Activated naive CD4-positive, alpha-beta T cell treated with anti-CD3 and anti-CD28 coated beads, Interleukin-2, amount 50 U/mL, for 24 hours (primary cell): ENCODE measurements around the gene ARMC9.
A peak's percentile ranks its signal among the peaks of the same experiment; 100 is the strongest.
"Not testable (repeated sequence)": the region's sequence is repeated elsewhere in the genome, so short reads cannot be mapped to it uniquely, and the experiment has no call there.

Experiments used
- H3K27ac Mint-ChIP-seq: one replicate; pipeline ENCODE4 v1.8.0; 2021; ENCODE audit warnings: mild to moderate bottlenecking, mixed read lengths
- H3K27me3 Mint-ChIP-seq: one replicate; pipeline ENCODE4 v1.8.0; 2021; ENCODE audit warnings: mixed read lengths
- H3K36me3 Mint-ChIP-seq: one replicate; pipeline ENCODE4 v1.8.0; 2021; ENCODE audit warnings: mixed read lengths
- H3K4me1 Mint-ChIP-seq: one replicate; pipeline ENCODE4 v1.8.0; 2021; ENCODE audit warnings: mixed read lengths
- H3K4me3 Mint-ChIP-seq: one replicate; pipeline ENCODE4 v1.8.0; 2021; ENCODE audit warnings: mild to moderate bottlenecking, mixed read lengths
- H3K9me3 Mint-ChIP-seq: one replicate; pipeline ENCODE4 v1.8.0; 2021; ENCODE audit warnings: mixed read lengths

Gene ARMC9

GRCh38 chr2:231189571-231190495 is 8.6 kb upstream of the ARMC9 start:
- Mint-ChIP-seq H3K27me3 (peaks cover 17% of the 10 kb centered on the region), H3K36me3 (no peaks in the 10 kb centered on the region), H3K4me1 (no peaks in the 10 kb centered on the region), H3K9me3 (no peaks in the 10 kb centered on the region), H3K27ac (peak overlapping the region; percentile 57), H3K4me3 (no peak overlapping the region)

- Mint-ChIP-seq H3K27me3 (peaks cover 17% of the 10 kb centered on the region), H3K9me3 (no peaks in the 10 kb centered on the region), H3K36me3 (no peaks in the 10 kb centered on the region), H3K4me1 (no peaks in the 10 kb centered on the region), H3K4me3 (no peak overlapping the region), H3K27ac (no peak overlapping the region)
Observed at GRCh38 chr2:231190531-231191197, 7.8 kb upstream of the ARMC9 start.

- no peaks in the 10 kb centered on the region for H3K9me3 Mint-ChIP-seq
- peaks cover 17% of the 10 kb centered on the region for H3K27me3 Mint-ChIP-seq
- H3K36me3 Mint-ChIP-seq = no peaks in the 10 kb centered on the region
- no peak overlapping the region for H3K4me3 Mint-ChIP-seq
- H3K27ac Mint-ChIP-seq = no peak overlapping the region
- H3K4me1 Mint-ChIP-seq = no peaks in the 10 kb centered on the region
Observed at GRCh38 chr2:231191896-231192872, 6.2 kb upstream of the ARMC9 start.

GRCh38 chr2:231193216-231193615 is 5.2 kb upstream of the ARMC9 start:
- Mint-ChIP-seq H3K36me3 (no peaks in the 10 kb centered on the region), H3K9me3 (no peaks in the 10 kb centered on the region), H3K4me3 (no peak overlapping the region), H3K27ac (no peak overlapping the region), H3K4me1 (peaks cover 8% of the 10 kb centered on the region), H3K27me3 (peaks cover 14% of the 10 kb centered on the region)

- Mint-ChIP-seq H3K27me3 (peaks cover 3% of the 10 kb centered on the region), H3K9me3 (no peaks in the 10 kb centered on the region), H3K27ac (no peak overlapping the region), H3K36me3 (no peaks in the 10 kb centered on the region), H3K4me1 (peaks cover 12% of the 10 kb centered on the region), H3K4me3 (peak overlapping the region; percentile 55)
Observed at GRCh38 chr2:231196592-231196991, 1.8 kb upstream of the ARMC9 start.

GRCh38 chr2:231197196-231197595 is 1.2 kb upstream of the ARMC9 start:
- H3K27me3 Mint-ChIP-seq, H3K27ac Mint-ChIP-seq, H3K9me3 Mint-ChIP-seq, H3K36me3 Mint-ChIP-seq: not testable (repeated sequence)
- H3K4me1 Mint-ChIP-seq = peaks cover 12% of the 10 kb centered on the region
- H3K4me3 Mint-ChIP-seq = peak overlapping the region; percentile 93

- peak overlapping the region; percentile 93 for H3K4me3 Mint-ChIP-seq
- H3K27me3 Mint-ChIP-seq = peaks cover 3% of the 10 kb centered on the region
- H3K4me1 Mint-ChIP-seq = peaks cover 12% of the 10 kb centered on the region
- H3K9me3 Mint-ChIP-seq = no peaks in the 10 kb centered on the region
- peak overlapping the region; percentile 51 for H3K27ac Mint-ChIP-seq
- no peaks in the 10 kb centered on the region for H3K36me3 Mint-ChIP-seq
Observed at GRCh38 chr2:231197706-231198290, 633 bp upstream of the ARMC9 start.

- H3K27me3 Mint-ChIP-seq = peaks cover under 1% of the 10 kb centered on the region
- peak overlapping the region; percentile 89 for H3K4me3 Mint-ChIP-seq
- peak overlapping the region; percentile 35 for H3K27ac Mint-ChIP-seq
Observed at GRCh38 chr2:231199219-231199618, 788 bp downstream of the ARMC9 start.

GRCh38 chr2:231200805-231201474 is 2.5 kb downstream of the ARMC9 start:
- H3K27me3 Mint-ChIP-seq = no peaks in the 10 kb centered on the region
- H3K4me1 Mint-ChIP-seq = peaks cover 12% of the 10 kb centered on the region
- no peaks in the 10 kb centered on the region for H3K36me3 Mint-ChIP-seq
- H3K4me3 Mint-ChIP-seq = peak overlapping the region; percentile 30
- H3K9me3 Mint-ChIP-seq = no peaks in the 10 kb centered on the region
- no peak overlapping the region for H3K27ac Mint-ChIP-seq

More at GRCh38 chr2:231199219-231199618, 788 bp downstream of the ARMC9 start:
- no peaks in the 10 kb centered on the region for H3K36me3 Mint-ChIP-seq
- no peaks in the 10 kb centered on the region for H3K9me3 Mint-ChIP-seq
- H3K4me1 Mint-ChIP-seq = peaks cover 12% of the 10 kb centered on the region

- Mint-ChIP-seq H3K27me3 (no peaks in the 10 kb centered on the region), H3K4me3 (peak overlapping the region; percentile 30), H3K4me1 (peaks cover 12% of the 10 kb centered on the region), H3K36me3 (no peaks in the 10 kb centered on the region), H3K27ac (no peak overlapping the region), H3K9me3 (no peaks in the 10 kb centered on the region)
Observed at GRCh38 chr2:231201475-231201814, 3.0 kb downstream of the ARMC9 start.

- Mint-ChIP-seq H3K27me3 (no peaks in the 10 kb centered on the region), H3K36me3 (no peaks in the 10 kb centered on the region), H3K4me1 (peaks cover 5% of the 10 kb centered on the region), H3K4me3 (no peak overlapping the region), H3K9me3 (no peaks in the 10 kb centered on the region), H3K27ac (no peak overlapping the region)
Observed at GRCh38 chr2:231203087-231203486, 4.7 kb downstream of the ARMC9 start.

- Mint-ChIP-seq H3K9me3 (no peaks in the 10 kb centered on the region), H3K27ac (no peak overlapping the region), H3K36me3 (no peaks in the 10 kb centered on the region), H3K4me3 (no peak overlapping the region), H3K4me1 (peaks cover 1% of the 10 kb centered on the region), H3K27me3 (no peaks in the 10 kb centered on the region)
Observed at GRCh38 chr2:231204146-231204545, 5.7 kb downstream of the ARMC9 start.

- no peak overlapping the region for H3K4me3 Mint-ChIP-seq
- H3K36me3 Mint-ChIP-seq = no peaks in the 10 kb centered on the region
- H3K27ac Mint-ChIP-seq = no peak overlapping the region
- H3K4me1 Mint-ChIP-seq = no peaks in the 10 kb centered on the region
- no peaks in the 10 kb centered on the region for H3K9me3 Mint-ChIP-seq
- no peaks in the 10 kb centered on the region for H3K27me3 Mint-ChIP-seq
Observed at GRCh38 chr2:231204581-231204980, 6.2 kb downstream of the ARMC9 start.

GRCh38 chr2:231207734-231208133 is 9.3 kb downstream of the ARMC9 start:
- Mint-ChIP-seq H3K4me1 (no peaks in the 10 kb centered on the region), H3K9me3 (no peaks in the 10 kb centered on the region), H3K36me3 (no peaks in the 10 kb centered on the region), H3K27ac (no peak overlapping the region), H3K27me3 (no peaks in the 10 kb centered on the region), H3K4me3 (no peak overlapping the region)

GRCh38 chr2:231210782-231211181 is 12.4 kb downstream of the ARMC9 start:
- Mint-ChIP-seq H3K36me3 (no peaks in the 10 kb centered on the region), H3K4me1 (no peaks in the 10 kb centered on the region), H3K27ac (no peak overlapping the region), H3K27me3 (no peaks in the 10 kb centered on the region), H3K9me3 (no peaks in the 10 kb centered on the region), H3K4me3 (no peak overlapping the region)
